ENCODE measurements around the gene NTHL1. TPM values are rescaled to one million over a fixed set of nuclear protein-coding genes. Genes with fewer than 3 reads are reported as not detected.

The NTHL1 gene
- total and polyA plus RNA-seq, 9 of the 15 experiments (the other 6 are each of a cell fraction or from before 2014, with no cell fraction given), result 1.1 to 58.8 (median 17.6) TPM

GRCh38 chr16:2089706-2090480 is 42.3 kb upstream of the NTHL1 start:
- intact Hi-C loops (cut with micrococcal nuclease), result no loop called here

GRCh38 chr16:2088759-2089358 is 41.2 kb upstream of the NTHL1 start:
- no TSS peak for BruUV-seq (replicated peaks)
- peaks cover 0 to 27% of the 10 kb centered on the region in 2 experiments; a peak in 1 of 5 replicates for H3K4me1 ChIP-seq (replicated peaks in 1 of 2; ENCODE audit: control insufficient read depth in 2 of 2, insufficient read depth in 2 of 2, low read length in 2 of 2)
- H3K27ac ChIP-seq (ENCODE audit: extremely low read depth, low read depth, low read length), result no peak overlapping the region
- no peaks in the 10 kb centered on the region for H3K79me2 ChIP-seq (ENCODE audit: control insufficient read depth, insufficient read depth, low read length)
- ChIA-PET POLR2A (interaction anchor here (0.6 kb wide), 2 partner anchors 57 to 67 kb away, joined by 3 to 4 read pairs; no protein-coding TSS in a partner anchor), CTCF (ENCODE audit: low intra/inter-chr PET ratio) (no interaction called here)
- no peak overlapping the region for H3K4me3 ChIP-seq
- no peak for ATAC-seq
- no peaks in the 10 kb centered on the region for H3K9me3 ChIP-seq (replicated peaks; ENCODE audit: control insufficient read depth, insufficient read depth, low read depth, low read length)
- H3K9me1 ChIP-seq (ENCODE audit: control insufficient read depth, insufficient read depth, low read length), result no peaks in the 10 kb centered on the region
- TF ChIP-seq MYNN (IDR thresholded peaks at IDR 0.05), result no peak
- no peak for TF ChIP-seq MYNN (CRISPR knock-in tag; IDR thresholded peaks at IDR 0.05)
- peak; percentile 47; the same call in 1 of the 2 replicates for TF ChIP-seq POLR2G (IDR thresholded peaks at IDR 0.05; ENCODE audit: low read depth, low read length)
- peak; percentile 10 for TF ChIP-seq RBM22 (IDR thresholded peaks at IDR 0.05; ENCODE audit: low read depth, low read length, poor library complexity, severe bottlenecking)
- no peak for TF ChIP-seq KHSRP (IDR thresholded peaks at IDR 0.05)
- no peak for TF ChIP-seq NFIC (IDR thresholded peaks at IDR 0.05)
- TF ChIP-seq ZNF347 (CRISPR knock-in tag; IDR thresholded peaks at IDR 0.05; ENCODE audit: low read depth), result no peak
- 0 out of 2 replicates have a peak, but pooled peaks have one; percentile 12 for TF ChIP-seq POLR2A (conservative IDR thresholded peaks at IDR 0.05)
- TF ChIP-seq RBM39 (optimal IDR thresholded peaks at IDR 0.05; ENCODE audit: low read depth, low read length), result no peak
- no peak for TF ChIP-seq ZFP1 (CRISPR knock-in tag; IDR thresholded peaks at IDR 0.05)
- no peak overlapping the region for H2AFZ ChIP-seq (ENCODE audit: low read depth, low read length)
- H3K4me2 ChIP-seq (ENCODE audit: insufficient read depth, low read length), result no peak overlapping the region
- DNase-seq (ENCODE audit: extremely low read depth in 1 of 4, low spot score in 3 of 4), result no peak
- 88% methylated on average over 20 of the region's 20 CpGs for WGBS (ENCODE audit: insufficient coverage, low coverage, missing lambda C conversion rate)
- H3K36me3 ChIP-seq (ENCODE audit: control insufficient read depth, insufficient read depth, low read length), result peaks cover 78% of the 10 kb centered on the region; the same call in 2 of the 3 replicates
- FAIRE-seq, result no peak
- H4K20me1 ChIP-seq (replicated peaks; ENCODE audit: control insufficient read depth, insufficient read depth, low read length), result no peaks in the 10 kb centered on the region
- no peak overlapping the region for H3K9ac ChIP-seq (ENCODE audit: insufficient read depth in 1 of 2, low read depth in 2 of 2, low read length in 2 of 2)
- in situ Hi-C loops (cut with MboI), result loop anchor here (10.0 kb wide), 1 partner anchor 56 kb away; the partner anchor contains the start of gene RAB26
- H3K27me3 ChIP-seq (ENCODE audit: control insufficient read depth in 2 of 2, insufficient read depth in 2 of 2, low read length in 2 of 2), result no peaks in the 10 kb centered on the region
- intact Hi-C loops (cut with micrococcal nuclease), result no loop called here

More at GRCh38 chr16:2089706-2090480, 42.3 kb upstream of the NTHL1 start:
- H2AFZ ChIP-seq (ENCODE audit: low read depth, low read length), result no peak overlapping the region
- ChIA-PET POLR2A (no interaction called here), CTCF (ENCODE audit: low intra/inter-chr PET ratio) (no interaction called here)
- FAIRE-seq, result no peak
- BruUV-seq (replicated peaks), result no TSS peak
- H3K36me3 ChIP-seq (ENCODE audit: control insufficient read depth, insufficient read depth, low read length), result peaks cover 79% of the 10 kb centered on the region; the same call in 2 of the 3 replicates
- H3K27me3 ChIP-seq (ENCODE audit: control insufficient read depth in 2 of 2, insufficient read depth in 2 of 2, low read length in 2 of 2), result no peaks in the 10 kb centered on the region
- H3K4me2 ChIP-seq (ENCODE audit: insufficient read depth, low read length), result no peak overlapping the region
- no peak for ATAC-seq
- H3K9me1 ChIP-seq (ENCODE audit: control insufficient read depth, insufficient read depth, low read length), result no peaks in the 10 kb centered on the region
- in situ Hi-C loops (cut with MboI), result loop anchor here (10.0 kb wide), 1 partner anchor 55 kb away; the partner anchor contains the start of gene RAB26
- DNase-seq (ENCODE audit: extremely low read depth in 1 of 4, low spot score in 3 of 4), result no peak
- H3K27ac ChIP-seq (ENCODE audit: extremely low read depth, low read depth, low read length), result no peak overlapping the region
- H3K9me3 ChIP-seq (replicated peaks; ENCODE audit: control insufficient read depth, insufficient read depth, low read depth, low read length), result no peaks in the 10 kb centered on the region
- no peaks in the 10 kb centered on the region for H4K20me1 ChIP-seq (replicated peaks; ENCODE audit: control insufficient read depth, insufficient read depth, low read length)
- H3K4me1 ChIP-seq (replicated peaks in 1 of 2; ENCODE audit: control insufficient read depth in 2 of 2, insufficient read depth in 2 of 2, low read length in 2 of 2), result peaks cover 0 to 25% of the 10 kb centered on the region in 2 experiments; a peak in 1 of 5 replicates
- no peaks in the 10 kb centered on the region for H3K79me2 ChIP-seq (ENCODE audit: control insufficient read depth, insufficient read depth, low read length)
- no peak for TF ChIP-seq ZNF121 (CRISPR knock-in tag; conservative IDR thresholded peaks at IDR 0.05)
- peak; percentile 37; the same call in 1 of the 2 replicates for TF ChIP-seq POLR2G (IDR thresholded peaks at IDR 0.05; ENCODE audit: low read depth, low read length)
- 96% methylated on average over 23 of the region's 44 CpGs for WGBS (ENCODE audit: insufficient coverage, low coverage, missing lambda C conversion rate)
- no peak overlapping the region; a peak in 1 of 4 replicates for H3K9ac ChIP-seq (ENCODE audit: insufficient read depth in 1 of 2, low read depth in 2 of 2, low read length in 2 of 2)
- no peak overlapping the region for H3K4me3 ChIP-seq

Data from K562 (cell line).